Mesendoderm (in vitro differentiated cells): ENCODE results near the gene DNAI7.

Experiments used
- DNase-seq: peaks from one replicate; pipeline ENCODE4 v3.0.0; 2013
- H2AK5ac ChIP-seq: 2 replicates; pipeline ENCODE4 v1.6.1; 2013; ENCODE audit warnings: low read length, inconsistent platforms
- H2BK120ac ChIP-seq: 2 replicates; pipeline ENCODE4 v1.6.1; 2013; ENCODE audit warnings: low read depth, mild to moderate bottlenecking, low read length, moderate library complexity, mixed read lengths
- H2BK15ac ChIP-seq: replicated peaks from 2 replicates; pipeline ENCODE4 v1.6.1; 2013; ENCODE audit warnings: low read depth, mild to moderate bottlenecking, moderate library complexity
- H2BK5ac ChIP-seq: 2 replicates; pipeline ENCODE4 v1.6.1; 2013; ENCODE audit warnings: low read length, inconsistent platforms
- H3K18ac ChIP-seq: 2 replicates; pipeline ENCODE4 v1.6.1; 2013; ENCODE audit warnings: mild to moderate bottlenecking, low read length, mixed read lengths
- H3K23ac ChIP-seq: one replicate; pipeline ENCODE4 v1.6.1; 2013; ENCODE audit warnings: low read length
- H3K27ac ChIP-seq: 2 replicates; pipeline ENCODE4 v1.5.1; 2013; ENCODE audit warnings: low read depth, mild to moderate bottlenecking, inconsistent platforms, low read length, moderate library complexity
- H3K27me3 ChIP-seq: 2 replicates; pipeline ENCODE4 v1.6.1; 2013; ENCODE audit warnings: low read length, control low read depth, mild to moderate bottlenecking, inconsistent platforms; ENCODE audit not compliant: insufficient read depth, poor library complexity
- H3K36me3 ChIP-seq: 2 replicates; pipeline ENCODE4 v1.6.1; 2013; ENCODE audit warnings: low read length, inconsistent platforms; ENCODE audit not compliant: control insufficient read depth, insufficient read depth
- H3K4ac ChIP-seq: one replicate; pipeline ENCODE4 v1.6.1; 2013; ENCODE audit warnings: low read depth, mild to moderate bottlenecking, low read length, moderate library complexity
- H3K4me1 ChIP-seq: 2 replicates; pipeline ENCODE4 v1.6.1; 2013; ENCODE audit warnings: low read depth, low read length, inconsistent platforms; ENCODE audit not compliant: control insufficient read depth
- H3K4me2 ChIP-seq: 2 replicates; pipeline ENCODE4 v1.6.1; 2013; ENCODE audit warnings: low read length
- H3K4me3 ChIP-seq: 2 replicates; pipeline ENCODE4 v1.5.1; 2013; ENCODE audit warnings: mild to moderate bottlenecking, low read length
- H3K56ac ChIP-seq: one replicate; pipeline ENCODE4 v1.6.1; 2013; ENCODE audit warnings: low read length
- H3K79me1 ChIP-seq: 2 replicates; pipeline ENCODE4 v1.6.1; 2013; ENCODE audit warnings: low read length, inconsistent platforms
- H3K79me2 ChIP-seq: 2 replicates; pipeline ENCODE4 v1.6.1; 2013; ENCODE audit warnings: mild to moderate bottlenecking, low read length; ENCODE audit not compliant: control insufficient read depth, insufficient read depth
- H3K9ac ChIP-seq: 2 replicates; pipeline ENCODE4 v1.6.1; 2013; ENCODE audit warnings: low read length, inconsistent platforms
- H4K5ac ChIP-seq: one replicate; pipeline ENCODE4 v1.6.1; 2013; ENCODE audit warnings: low read length
- H4K8ac ChIP-seq: one replicate; pipeline ENCODE4 v1.6.1; 2013; ENCODE audit warnings: low read depth, mild to moderate bottlenecking, control low read depth, low read length, moderate library complexity
- WGBS: extraction: QIAGEN DNeasy Blood & Tissue Kit; methylation state at CpG from one replicate; pipeline ENCODE4 v1.1.7; 2013; ENCODE audit warnings: low lambda C conversion rate, missing lambda C conversion rate; ENCODE audit not compliant: insufficient coverage; ENCODE audit errors: extremely low coverage; 5-methylcytosine and 5-hydroxymethylcytosine counted together

The DNAI7 gene

GRCh38 chr12:25135531-25136154 is 59.3 kb downstream of the DNAI7 start:
- H3K4ac ChIP-seq = no peak overlapping the region
- H4K5ac ChIP-seq = no peak overlapping the region
- no peaks in the 10 kb centered on the region for H3K79me1 ChIP-seq
- H3K79me2 ChIP-seq = no peaks in the 10 kb centered on the region
- no peak overlapping the region for H3K18ac ChIP-seq
- no peak overlapping the region for H2BK120ac ChIP-seq
- no peak overlapping the region for H2BK15ac ChIP-seq
- no CpG with 5 or more reads among the region's 6 CpGs for WGBS
- H3K36me3 ChIP-seq = no peaks in the 10 kb centered on the region
- H2BK5ac ChIP-seq = no peak overlapping the region
- H3K56ac ChIP-seq = no peak overlapping the region
- H3K9ac ChIP-seq = no peak overlapping the region
- DNase-seq = peak; percentile 88
- no peak overlapping the region for H3K23ac ChIP-seq
- no peaks in the 10 kb centered on the region for H3K27me3 ChIP-seq
- no peak overlapping the region for H3K27ac ChIP-seq
- no peak overlapping the region for H3K4me2 ChIP-seq
- no peak overlapping the region for H4K8ac ChIP-seq
- no peak overlapping the region for H2AK5ac ChIP-seq
- H3K4me1 ChIP-seq = no peaks in the 10 kb centered on the region
- no peak overlapping the region for H3K4me3 ChIP-seq

- Histone ChIP-seq H2BK120ac (no peak overlapping the region), H3K79me1 (no peaks in the 10 kb centered on the region), H2BK5ac (no peak overlapping the region), H3K4me3 (no peak overlapping the region), H3K23ac (no peak overlapping the region), H3K79me2 (no peaks in the 10 kb centered on the region), H3K4me1 (no peaks in the 10 kb centered on the region), H4K8ac (no peak overlapping the region), H3K4me2 (no peak overlapping the region), H3K56ac (no peak overlapping the region), H3K18ac (no peak overlapping the region), H2AK5ac (no peak overlapping the region), H2BK15ac (no peak overlapping the region), H3K4ac (no peak overlapping the region), H3K27me3 (no peaks in the 10 kb centered on the region), H3K27ac (no peak overlapping the region), H4K5ac (no peak overlapping the region), H3K9ac (no peak overlapping the region), H3K36me3 (no peaks in the 10 kb centered on the region)
- WGBS = no CpG with 5 or more reads among the region's 2 CpGs
- no peak for DNase-seq
Measured at GRCh38 chr12:25131270-25131669, 63.7 kb downstream of the DNAI7 start.

- no peak overlapping the region for H3K9ac ChIP-seq
- no peak overlapping the region for H3K4ac ChIP-seq
- no peak overlapping the region for H2BK15ac ChIP-seq
- no peak overlapping the region for H3K4me3 ChIP-seq
- no peak overlapping the region for H3K56ac ChIP-seq
- H4K5ac ChIP-seq = no peak overlapping the region
- H3K23ac ChIP-seq = no peak overlapping the region
- peak; percentile 26 for DNase-seq
- H3K79me2 ChIP-seq = no peaks in the 10 kb centered on the region
- H4K8ac ChIP-seq = no peak overlapping the region
- H3K27ac ChIP-seq = no peak overlapping the region
- no peak overlapping the region for H3K18ac ChIP-seq
- no peaks in the 10 kb centered on the region for H3K4me1 ChIP-seq
- H3K36me3 ChIP-seq = no peaks in the 10 kb centered on the region
- H3K4me2 ChIP-seq = no peak overlapping the region
- no peak overlapping the region for H2BK5ac ChIP-seq
- no peak overlapping the region for H2BK120ac ChIP-seq
- no peaks in the 10 kb centered on the region for H3K27me3 ChIP-seq
- H3K79me1 ChIP-seq = no peaks in the 10 kb centered on the region
- H2AK5ac ChIP-seq = no peak overlapping the region
Measured at GRCh38 chr12:25130741-25131188, 64.2 kb downstream of the DNAI7 start.

- no peak for DNase-seq
- no CpG with 5 or more reads among the region's 1 CpG for WGBS
Measured at GRCh38 chr12:25126746-25127145, 68.2 kb downstream of the DNAI7 start.

GRCh38 chr12:25126101-25126500 is 68.9 kb downstream of the DNAI7 start:
- no peak overlapping the region for H3K4me3 ChIP-seq
- no peak overlapping the region for H3K27ac ChIP-seq
- H2AK5ac ChIP-seq = no peak overlapping the region
- no peak for DNase-seq
- H3K79me2 ChIP-seq = no peaks in the 10 kb centered on the region
- H3K9ac ChIP-seq = no peak overlapping the region
- H3K36me3 ChIP-seq = no peaks in the 10 kb centered on the region
- H3K56ac ChIP-seq = no peak overlapping the region
- H3K23ac ChIP-seq = no peak overlapping the region
- no peaks in the 10 kb centered on the region for H3K4me1 ChIP-seq
- H3K18ac ChIP-seq = no peak overlapping the region
- H4K5ac ChIP-seq = no peak overlapping the region
- H4K8ac ChIP-seq = no peak overlapping the region
- H2BK5ac ChIP-seq = no peak overlapping the region
- H2BK15ac ChIP-seq = no peak overlapping the region
- no peaks in the 10 kb centered on the region for H3K27me3 ChIP-seq
- no peaks in the 10 kb centered on the region for H3K79me1 ChIP-seq
- H2BK120ac ChIP-seq = no peak overlapping the region
- no peak overlapping the region for H3K4ac ChIP-seq
- H3K4me2 ChIP-seq = no peak overlapping the region

More at GRCh38 chr12:25126746-25127145, 68.2 kb downstream of the DNAI7 start:
- Histone ChIP-seq H3K27ac (no peak overlapping the region), H3K4me3 (no peak overlapping the region), H2BK5ac (no peak overlapping the region), H3K79me2 (no peaks in the 10 kb centered on the region), H3K4me1 (no peaks in the 10 kb centered on the region), H3K9ac (no peak overlapping the region), H3K27me3 (no peaks in the 10 kb centered on the region), H3K4ac (no peak overlapping the region), H2BK15ac (no peak overlapping the region), H2AK5ac (no peak overlapping the region), H3K36me3 (no peaks in the 10 kb centered on the region), H3K56ac (no peak overlapping the region), H4K5ac (no peak overlapping the region), H3K4me2 (no peak overlapping the region), H2BK120ac (no peak overlapping the region), H3K23ac (no peak overlapping the region), H4K8ac (no peak overlapping the region), H3K18ac (no peak overlapping the region), H3K79me1 (no peaks in the 10 kb centered on the region)

- no peak overlapping the region for H2AK5ac ChIP-seq
- H2BK120ac ChIP-seq = no peak overlapping the region
- H3K79me2 ChIP-seq = no peaks in the 10 kb centered on the region
- no peak overlapping the region for H2BK5ac ChIP-seq
- H3K23ac ChIP-seq = no peak overlapping the region
- H3K36me3 ChIP-seq = no peaks in the 10 kb centered on the region
- no peak overlapping the region for H3K18ac ChIP-seq
- H3K79me1 ChIP-seq = no peaks in the 10 kb centered on the region
- no peak overlapping the region for H2BK15ac ChIP-seq
- H3K27me3 ChIP-seq = no peaks in the 10 kb centered on the region
- H3K4me1 ChIP-seq = no peaks in the 10 kb centered on the region
- H3K56ac ChIP-seq = no peak overlapping the region
- no peak overlapping the region for H3K4me2 ChIP-seq
- H3K27ac ChIP-seq = no peak overlapping the region
- no peak overlapping the region for H3K4me3 ChIP-seq
- no peak overlapping the region for H3K4ac ChIP-seq
- no peak overlapping the region for H4K8ac ChIP-seq
- no peak overlapping the region for H3K9ac ChIP-seq
- no peak for DNase-seq
- H4K5ac ChIP-seq = no peak overlapping the region
Measured at GRCh38 chr12:25124493-25124892, 70.5 kb downstream of the DNAI7 start.
